Smooth muscle cell of the brain vasculature (primary cell): ENCODE results near the gene DNAJC10.
A peak's percentile ranks its signal among the peaks of the same experiment; 100 is the strongest.
"Not testable (repeated sequence)": the region's sequence is repeated elsewhere in the genome, so short reads cannot be mapped to it uniquely, and the experiment has no call there.

Experiments
- DNase-seq: peaks from one replicate; pipeline ENCODE4 v3.0.0-alpha.2; 2012; ENCODE audit warnings: low read depth, low spot score

Gene DNAJC10

GRCh38 chr2:182715892-182716649, at the start of gene DNAJC10:
DNAJC10 (plus strand) TSS chr2:182716257; CDS start chr2:182718087, 1,830 bp downstream.
- DNase-seq = peak; percentile 73

- DNase-seq = no peak
Observed at GRCh38 chr2:182666674-182667314, 49.3 kb upstream of the DNAJC10 start.

GRCh38 chr2:182667315-182667695, 48.8 kb upstream of the DNAJC10 start:
- no peak for DNase-seq

GRCh38 chr2:182668671-182669070, 47.4 kb upstream of the DNAJC10 start:
- peak; percentile 12 for DNase-seq

GRCh38 chr2:182672466-182673165, 43.4 kb upstream of the DNAJC10 start:
- peak; percentile 9 for DNase-seq

- no peak for DNase-seq
Observed at GRCh38 chr2:182680837-182681236, 35.2 kb upstream of the DNAJC10 start.

- no peak for DNase-seq
Observed at GRCh38 chr2:182682210-182682609, 33.8 kb upstream of the DNAJC10 start.

GRCh38 chr2:182685559-182685958, 30.5 kb upstream of the DNAJC10 start:
- no peak for DNase-seq

GRCh38 chr2:182686763-182687162, 29.3 kb upstream of the DNAJC10 start:
- DNase-seq = not testable (repeated sequence)

- no peak for DNase-seq
Observed at GRCh38 chr2:182694189-182694588, 21.9 kb upstream of the DNAJC10 start.

GRCh38 chr2:182695776-182696175, 20.3 kb upstream of the DNAJC10 start:
- no peak for DNase-seq

GRCh38 chr2:182698671-182699070, 17.4 kb upstream of the DNAJC10 start:
- no peak for DNase-seq

GRCh38 chr2:182705761-182706160, 10.3 kb upstream of the DNAJC10 start:
- no peak for DNase-seq

- DNase-seq = no peak
Observed at GRCh38 chr2:182706751-182707150, 9.3 kb upstream of the DNAJC10 start.

- DNase-seq = no peak
Observed at GRCh38 chr2:182713601-182714000, 2.5 kb upstream of the DNAJC10 start.

- DNase-seq = no peak
Observed at GRCh38 chr2:182715121-182715891, 751 bp upstream of the DNAJC10 start.

GRCh38 chr2:182716650-182716979, 558 bp downstream of the DNAJC10 start:
- no peak for DNase-seq

GRCh38 chr2:182717416-182717815, 1.4 kb downstream of the DNAJC10 start:
- no peak for DNase-seq

- DNase-seq = no peak
Observed at GRCh38 chr2:182717816-182718215, 1.8 kb downstream of the DNAJC10 start.

- DNase-seq = no peak
Observed at GRCh38 chr2:182718459-182718858, 2.4 kb downstream of the DNAJC10 start.

- DNase-seq = not testable (repeated sequence)
Observed at GRCh38 chr2:182719116-182719515, 3.1 kb downstream of the DNAJC10 start.

GRCh38 chr2:182724656-182725055, 8.6 kb downstream of the DNAJC10 start:
- no peak for DNase-seq
